SK-N-SH (cell line): ENCODE data around the gene HOXC6. TPM values are rescaled to one million over a fixed set of nuclear protein-coding genes. Genes with fewer than 3 reads are reported as not detected.

Experiments used
- CTCF ChIA-PET: fragments of 300-600, 350-600 bp; formaldehyde crosslinking; extraction: SDS; loops from one replicate; lab custom pipeline; 2021; lab: Yijun Ruan, JAX
- POLR2A ChIA-PET: fragments of 350-600 bp; sonication (Branson Sonifier 250); formaldehyde crosslinking; extraction: SDS; loops from one replicate; lab custom pipeline; 2020; ENCODE audit warnings: antibody characterized with exemption, inconsistent platforms; lab: Yijun Ruan, JAX
- DNase-seq: peaks from one replicate; pipeline ENCODE4 v3.0.0; 2012
- H2AFZ ChIP-seq: fragments of 200-600 bp; sonication (generic); 2 replicates; pipeline ENCODE4 v1.8.1; 2016; ENCODE audit warnings: antibody characterized with exemption, mild to moderate bottlenecking, low read depth
- H3F3A ChIP-seq: fragments of 200-600 bp; sonication (generic); replicated peaks from 2 replicates; pipeline ENCODE3; 2016; ENCODE audit warnings: antibody characterized with exemption, mild to moderate bottlenecking; ENCODE audit not compliant: insufficient read depth
- H3K27ac ChIP-seq, 2 experiments: fragments of 200-500 bp in 1 of 2; fragments of 200-600 bp in 1 of 2; sonication (Bioruptor generic) in 1 of 2; sonication (generic), shearing (Covaris generic) in 1 of 2; 2 replicates each; pipeline versions ENCODE4 v1.5.1 to v1.6.1; 2014 to 2016; ENCODE audit warnings: low read depth in 2 of 2, inconsistent platforms in 1 of 2, low read length in 1 of 2, mild to moderate bottlenecking in 1 of 2, mixed read lengths in 1 of 2
- H3K27me3 ChIP-seq: fragments of 200-600 bp; sonication (generic), shearing (Covaris generic); 2 replicates; pipeline ENCODE4 v1.6.1; 2016; ENCODE audit warnings: mixed run types; ENCODE audit not compliant: insufficient read depth
- H3K36me3 ChIP-seq, 2 experiments: fragments of 200-500 bp in 1 of 2; fragments of 200-600 bp in 1 of 2; sonication (Bioruptor generic) in 1 of 2; sonication (generic) in 1 of 2; replicated peaks in 1 of 2; 2 replicates each; pipeline versions ENCODE3 to v1.5.1; 2014 to 2016; ENCODE audit warnings: low read length in 1 of 2, mild to moderate bottlenecking in 1 of 2; ENCODE audit not compliant: insufficient read depth in 2 of 2, control insufficient read depth in 1 of 2
- H3K4me1 ChIP-seq, 2 experiments: fragments of 200-500 bp in 1 of 2; fragments of 200-600 bp in 1 of 2; sonication (Bioruptor generic) in 1 of 2; sonication (generic), shearing (Covaris generic) in 1 of 2; 2 replicates each; pipeline versions ENCODE4 v1.5.1 to v1.6.1; 2014 to 2016; ENCODE audit warnings: low read depth in 1 of 2, low read length in 1 of 2, mixed run types in 1 of 2; ENCODE audit not compliant: insufficient read depth in 2 of 2, control insufficient read depth in 1 of 2
- H3K4me2 ChIP-seq: fragments of 200-600 bp; sonication (generic), shearing (Covaris generic); 2 replicates; pipeline ENCODE4 v1.6.1; 2017; ENCODE audit warnings: mixed run types
- H3K4me3 ChIP-seq, 2 experiments: fragments of 200-500 bp in 1 of 2; fragments of 200-600 bp in 1 of 2; sonication (Bioruptor generic) in 1 of 2; sonication (generic), shearing (Covaris generic) in 1 of 2; 2 replicates each; pipeline versions ENCODE4 v1.5.1 to v1.8.1; 2014 to 2016; ENCODE audit warnings: low read depth in 2 of 2, inconsistent platforms in 1 of 2, low read length in 1 of 2, mild to moderate bottlenecking in 1 of 2, mixed read lengths in 1 of 2, moderate library complexity in 1 of 2
- H3K79me2 ChIP-seq: fragments of 200-600 bp; sonication (generic); 2 replicates; pipeline ENCODE4 v1.8.1; 2017; ENCODE audit warnings: mild to moderate bottlenecking; ENCODE audit not compliant: insufficient read depth
- H3K9ac ChIP-seq: fragments of 200-600 bp; sonication (generic); 2 replicates; pipeline ENCODE4 v1.6.1; 2017; ENCODE audit warnings: mixed run types
- H3K9me2 ChIP-seq: fragments of 200-600 bp; sonication (generic); 2 replicates; pipeline ENCODE4 v1.6.1; 2017; ENCODE audit warnings: mixed run types
- H3K9me3 ChIP-seq: fragments of 200-600 bp; sonication (generic); 2 replicates; pipeline ENCODE4 v1.6.1; 2017; ENCODE audit warnings: mixed run types, mild to moderate bottlenecking, moderate library complexity
- H4K20me1 ChIP-seq: fragments of 200-600 bp; sonication (generic); 2 replicates; pipeline ENCODE4 v1.6.1; 2017; ENCODE audit warnings: mild to moderate bottlenecking, mixed run types; ENCODE audit not compliant: insufficient read depth
- FOSL2 ChIP-seq: IDR thresholded peaks from 2 replicates; pipeline ENCODE4 v1.4.0; 2012; ENCODE audit warnings: low read depth, mild to moderate bottlenecking, moderate library complexity, borderline replicate concordance
- FOXM1 ChIP-seq: IDR thresholded peaks from 2 replicates; pipeline ENCODE4 v1.4.0; 2012; ENCODE audit warnings: low read depth, mild to moderate bottlenecking
- MEF2A ChIP-seq: IDR thresholded peaks from 2 replicates; pipeline ENCODE4 v1.4.0; 2012; ENCODE audit warnings: low read depth, borderline replicate concordance
- RCOR1 ChIP-seq: fragments of 150-350 bp; IDR thresholded peaks from 2 replicates; pipeline ENCODE4 v1.6.1; 2017; ENCODE audit warnings: antibody characterized with exemption, low read length
- RXRA ChIP-seq: IDR thresholded peaks from 2 replicates; pipeline ENCODE4 v1.4.0; 2012; ENCODE audit warnings: low read depth, mild to moderate bottlenecking, borderline replicate concordance
- TAF1 ChIP-seq: IDR thresholded peaks from 2 replicates; pipeline ENCODE4 v1.6.1; 2012; ENCODE audit warnings: low read depth, mild to moderate bottlenecking, low read length, moderate library complexity, borderline replicate concordance
- USF2 ChIP-seq: fragments of 150-350 bp; IDR thresholded peaks from 2 replicates; pipeline ENCODE4 v1.6.1; 2017; ENCODE audit warnings: antibody characterized with exemption, low read length, low read depth, borderline replicate concordance
- YY1 ChIP-seq: IDR thresholded peaks from 2 replicates; pipeline ENCODE4 v1.4.0; 2012; ENCODE audit warnings: low read depth, mild to moderate bottlenecking
- WGBS: methylation state at CpG from one replicate; pipeline ENCODE4 v1.1.6; 2017; ENCODE audit warnings: low lambda C conversion rate; 5-methylcytosine and 5-hydroxymethylcytosine counted together
- polyA plus RNA-seq, 3 experiments: library from polyadenylated mRNA; depleted of rRNA; stranded (reverse); fragments of >200 nt; gene quantifications; 2 replicates each; pipeline ENCODE4 v1.2.3, GENCODE V29; 2012
- TF ChIP-seq, protein P1 (sequence below): IDR thresholded peaks from 2 replicates; pipeline ENCODE4 v1.4.0; 2012; ENCODE audit warnings: low read depth
- TF ChIP-seq, protein P2 (sequence below): IDR thresholded peaks from 2 replicates; pipeline ENCODE4 v1.4.0; 2012; ENCODE audit warnings: low read depth, borderline replicate concordance

Gene HOXC6
- polyA plus RNA-seq, 1 of the 3 experiments (the other 2 are of a cell fraction) = 9.1 TPM

- H3K27ac ChIP-seq = no peak overlapping the region; a peak in 1 of 4 replicates
- H3K4me1 ChIP-seq = peaks cover 0 to 34% of the 10 kb centered on the region in 2 experiments; a peak in 1 of 4 replicates
- no peak overlapping the region for H3K9ac ChIP-seq
- H3K27me3 ChIP-seq = no peaks in the 10 kb centered on the region
- no peaks in the 10 kb centered on the region for H3K9me2 ChIP-seq
- no peak for TF ChIP-seq RCOR1
- TF ChIP-seq USF2 = no peak
- TF ChIP-seq, protein P1, sequence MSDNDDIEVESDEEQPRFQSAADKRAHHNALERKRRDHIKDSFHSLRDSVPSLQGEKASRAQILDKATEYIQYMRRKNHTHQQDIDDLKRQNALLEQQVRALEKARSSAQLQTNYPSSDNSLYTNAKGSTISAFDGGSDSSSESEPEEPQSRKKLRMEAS = no peak
- no peak for TF ChIP-seq FOXM1
- no peak for TF ChIP-seq TAF1
- TF ChIP-seq RXRA = no peak
- TF ChIP-seq, protein P2, sequence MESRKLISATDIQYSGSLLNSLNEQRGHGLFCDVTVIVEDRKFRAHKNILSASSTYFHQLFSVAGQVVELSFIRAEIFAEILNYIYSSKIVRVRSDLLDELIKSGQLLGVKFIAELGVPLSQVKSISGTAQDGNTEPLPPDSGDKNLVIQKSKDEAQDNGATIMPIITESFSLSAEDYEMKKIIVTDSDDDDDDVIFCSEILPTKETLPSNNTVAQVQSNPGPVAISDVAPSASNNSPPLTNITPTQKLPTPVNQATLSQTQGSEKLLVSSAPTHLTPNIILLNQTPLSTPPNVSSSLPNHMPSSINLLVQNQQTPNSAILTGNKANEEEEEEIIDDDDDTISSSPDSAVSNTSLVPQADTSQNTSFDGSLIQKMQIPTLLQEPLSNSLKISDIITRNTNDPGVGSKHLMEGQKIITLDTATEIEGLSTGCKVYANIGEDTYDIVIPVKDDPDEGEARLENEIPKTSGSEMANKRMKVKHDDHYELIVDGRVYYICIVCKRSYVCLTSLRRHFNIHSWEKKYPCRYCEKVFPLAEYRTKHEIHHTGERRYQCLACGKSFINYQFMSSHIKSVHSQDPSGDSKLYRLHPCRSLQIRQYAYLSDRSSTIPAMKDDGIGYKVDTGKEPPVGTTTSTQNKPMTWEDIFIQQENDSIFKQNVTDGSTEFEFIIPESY = no peak
- TF ChIP-seq MEF2A = no peak
- no peak for TF ChIP-seq YY1
- TF ChIP-seq, all 33 proteins: peak for 0
- CTCF ChIA-PET = interaction anchor here (0.7 to 23.2 kb wide), 7 partner anchors 21 to 189 kb away, joined by 3 to 548 read pairs (median 56); partner anchors contain the start of genes HOXC10 and SMUG1
- Histone ChIP-seq H3K4me2 (no peak overlapping the region), H2AFZ (no peak overlapping the region), H3F3A (no peaks in the 10 kb centered on the region), H3K79me2 (no peaks in the 10 kb centered on the region), H4K20me1 (no peaks in the 10 kb centered on the region), H3K9me3 (no peaks in the 10 kb centered on the region), H3K36me3 (no peaks in the 10 kb centered on the region), H3K4me3 (no peak overlapping the region)
- POLR2A ChIA-PET = no interaction called here
- 78% methylated on average over 7 of the region's 7 CpGs for WGBS
- no peak for DNase-seq
These were observed 2.5 kb upstream of the HOXC6 start for GRCh38 chr12:54025499-54026405.

DNA sequence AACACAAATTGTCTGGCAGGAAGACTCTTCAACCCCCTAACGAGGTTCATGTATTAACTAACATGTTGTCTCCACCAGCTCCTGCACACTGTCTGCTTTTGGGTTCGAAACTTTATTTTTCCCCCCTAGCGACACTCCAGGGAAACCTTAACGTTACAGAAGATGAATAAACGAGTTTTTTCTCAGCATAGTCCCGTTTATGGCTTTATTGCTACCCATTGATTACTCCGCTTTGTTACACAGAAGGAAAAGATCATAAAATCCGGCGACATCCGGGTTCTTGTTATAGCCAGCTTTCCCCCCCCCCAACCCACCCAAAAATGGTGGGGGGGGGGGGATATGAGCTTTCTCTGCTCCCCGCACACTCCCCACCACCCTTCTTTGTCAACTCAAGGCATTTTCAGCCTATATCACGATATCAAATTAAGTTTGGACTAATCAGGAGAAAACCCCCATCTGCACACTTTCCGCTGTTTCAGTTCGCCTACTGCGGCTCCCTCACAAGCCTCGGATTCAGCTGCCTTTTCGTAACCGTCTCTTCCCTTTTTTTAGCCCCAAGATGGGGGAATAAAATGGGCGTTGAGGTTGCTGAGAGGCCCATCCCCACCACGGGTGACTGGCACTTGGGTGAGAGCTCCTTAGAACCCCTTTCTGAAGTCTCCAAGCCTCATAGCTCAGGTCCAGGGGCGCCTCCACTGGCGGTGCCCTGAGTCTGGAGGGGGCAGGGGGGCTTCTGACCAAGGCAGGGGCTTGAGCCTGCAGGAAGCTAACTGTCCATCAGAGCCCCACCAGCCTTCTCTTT is 1.4 kb upstream of the HOXC6 start:
- DNase-seq = no peak
- no peaks in the 10 kb centered on the region for H3K79me2 ChIP-seq
- H4K20me1 ChIP-seq = no peaks in the 10 kb centered on the region
- H2AFZ ChIP-seq = no peak overlapping the region
- H3K27ac ChIP-seq = no peak overlapping the region
- H3K9me2 ChIP-seq = no peaks in the 10 kb centered on the region
- H3K4me3 ChIP-seq = no peak overlapping the region
- peaks cover 0 to 28% of the 10 kb centered on the region in 2 experiments; a peak in 1 of 4 replicates for H3K4me1 ChIP-seq
- no peaks in the 10 kb centered on the region for H3K27me3 ChIP-seq
- no peak overlapping the region for H3K4me2 ChIP-seq
- WGBS = 92% methylated on average over 22 of the region's 22 CpGs
- no peaks in the 10 kb centered on the region for H3K36me3 ChIP-seq
- no peak for TF ChIP-seq FOSL2
- TF ChIP-seq, all 33 proteins: peak for 0
- no peak overlapping the region for H3K9ac ChIP-seq
- no peaks in the 10 kb centered on the region for H3F3A ChIP-seq
- ChIA-PET POLR2A (interaction anchor here (0.7 kb wide), 1 partner anchor 108 kb away, joined by 3 read pairs; no protein-coding TSS in a partner anchor), CTCF (interaction anchor here (0.7 to 23.2 kb wide), 5 partner anchors 20 to 188 kb away, joined by 3 to 548 read pairs (median 107); partner anchors contain the start of genes HOXC10, HOXC8 and SMUG1)
- H3K9me3 ChIP-seq = no peaks in the 10 kb centered on the region
